ENCODE results near the gene EIF4H. TPM values are rescaled to one million over a fixed set of nuclear protein-coding genes. Genes with fewer than 3 reads are reported as not detected.
A peak's percentile ranks its signal among the peaks of the same experiment; 100 is the strongest.
"Not testable (repeated sequence)": the region's sequence is repeated elsewhere in the genome, so short reads cannot be mapped to it uniquely, and the experiment has no call there.

The EIF4H gene
- 237 TPM for total RNA-seq

DNA sequence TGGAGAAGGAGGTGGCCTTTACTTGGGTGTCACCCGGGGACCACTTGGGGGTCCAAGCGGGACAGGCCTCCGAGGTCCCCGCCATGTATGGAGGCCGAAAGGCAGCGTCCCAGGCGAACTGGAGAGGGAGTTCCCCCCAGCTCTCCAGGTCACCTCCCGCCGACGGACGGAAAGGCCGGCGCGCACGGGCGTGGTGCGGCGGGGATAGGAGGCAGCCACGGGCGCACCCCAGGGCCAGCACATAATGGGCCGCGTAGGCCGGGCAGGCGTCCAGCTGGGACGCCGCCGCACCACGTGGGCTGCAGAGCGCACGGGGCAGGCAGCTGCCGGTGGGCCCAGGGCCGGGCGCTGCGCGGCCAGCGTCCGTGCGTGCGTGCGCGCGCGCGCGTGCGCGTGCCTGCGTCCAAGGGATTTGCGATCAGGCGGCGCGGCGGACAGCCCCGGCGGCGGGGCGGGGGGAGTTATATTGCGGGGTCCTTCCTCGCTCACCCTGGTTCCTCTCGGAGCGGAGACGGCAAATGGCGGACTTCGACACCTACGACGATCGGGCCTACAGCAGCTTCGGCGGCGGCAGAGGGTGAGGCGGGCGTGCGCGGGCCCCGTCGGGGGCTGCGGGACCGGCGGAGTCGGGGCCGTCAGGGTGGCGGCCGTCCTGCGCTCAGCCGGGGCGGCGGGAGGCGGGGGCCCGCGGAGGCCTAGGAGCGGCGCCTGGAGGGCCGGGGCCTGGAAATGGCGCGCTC, at the start of gene EIF4H:
Gene EIF4H (plus strand): TSS at position 491 of the 740 bp plus-strand sequence. CDS start 28 bp downstream, at position 519.
- peak; percentile 97 for DNase-seq (ENCODE audit: low spot score)

DNA sequence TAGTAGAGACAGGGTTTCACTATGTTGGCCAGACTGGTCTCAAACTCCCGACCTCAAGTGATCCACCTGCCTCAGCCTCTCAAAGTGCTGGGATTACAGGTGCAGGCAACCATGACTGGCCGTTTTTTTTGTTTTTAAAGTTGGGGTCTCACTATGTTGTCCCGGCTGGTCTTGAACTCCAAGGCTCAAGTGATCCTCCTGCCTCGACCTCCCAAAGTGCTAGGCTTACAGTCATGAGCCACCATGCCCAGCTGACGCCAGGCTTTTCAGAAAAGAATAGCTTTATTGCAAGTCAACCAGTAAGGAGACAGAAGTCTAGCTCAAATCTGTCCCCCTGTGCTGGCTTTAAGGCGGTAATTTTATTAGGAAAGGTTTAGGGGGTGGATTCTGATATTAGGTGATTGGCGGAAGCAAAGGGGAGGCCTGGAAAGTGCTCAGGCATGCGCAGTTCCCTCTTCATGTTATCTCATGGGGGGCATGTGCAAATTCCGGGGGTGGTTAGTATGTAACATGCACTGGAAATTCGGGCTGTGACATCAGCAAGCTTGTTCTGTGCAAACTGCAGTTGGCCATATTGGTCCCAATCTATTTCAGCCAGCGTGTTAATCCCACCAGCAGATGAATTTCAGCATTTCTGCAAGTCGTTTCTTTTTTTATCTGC, 47.8 kb upstream of the EIF4H start:
- DNase-seq (ENCODE audit: low spot score): no peak

DNA sequence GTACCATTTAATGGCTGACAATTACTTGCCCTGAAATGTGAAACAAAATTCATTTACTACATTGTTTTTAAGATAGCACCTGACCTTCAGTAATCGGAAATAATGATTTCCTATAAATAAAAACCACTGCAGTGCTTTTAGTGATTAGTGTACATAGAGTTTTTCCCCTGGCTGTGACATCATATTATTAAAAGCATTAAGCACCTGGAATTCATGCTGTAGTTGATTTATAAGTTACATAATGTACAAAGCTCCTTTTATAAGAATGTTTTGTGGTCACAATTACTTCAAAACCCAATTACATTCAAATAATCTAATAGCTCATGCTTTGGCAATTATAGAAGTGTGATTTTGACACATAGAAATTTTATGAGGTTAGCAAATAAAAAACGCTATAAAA, 44.3 kb upstream of the EIF4H start:
- no peak for DNase-seq (ENCODE audit: low spot score)

DNA sequence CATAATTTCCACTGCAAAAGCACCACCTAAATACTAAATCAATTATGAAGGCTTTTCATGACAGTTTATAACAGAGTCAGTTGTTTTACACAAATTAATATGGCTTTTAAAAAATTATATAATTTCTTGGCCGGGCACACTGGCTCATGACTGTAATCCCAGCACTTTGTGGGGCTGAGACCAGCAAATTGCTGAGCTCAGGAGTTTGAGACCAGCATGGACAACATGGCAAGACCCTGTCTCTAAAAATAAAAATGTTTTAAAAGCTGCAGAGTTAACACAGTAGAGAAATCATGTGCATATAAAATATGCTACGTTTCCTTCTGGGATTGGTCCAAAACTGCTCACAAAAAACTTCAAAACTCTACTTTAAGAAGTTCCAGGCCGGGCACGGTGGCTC, 43.6 kb upstream of the EIF4H start:
- DNase-seq (ENCODE audit: low spot score): no peak

DNA sequence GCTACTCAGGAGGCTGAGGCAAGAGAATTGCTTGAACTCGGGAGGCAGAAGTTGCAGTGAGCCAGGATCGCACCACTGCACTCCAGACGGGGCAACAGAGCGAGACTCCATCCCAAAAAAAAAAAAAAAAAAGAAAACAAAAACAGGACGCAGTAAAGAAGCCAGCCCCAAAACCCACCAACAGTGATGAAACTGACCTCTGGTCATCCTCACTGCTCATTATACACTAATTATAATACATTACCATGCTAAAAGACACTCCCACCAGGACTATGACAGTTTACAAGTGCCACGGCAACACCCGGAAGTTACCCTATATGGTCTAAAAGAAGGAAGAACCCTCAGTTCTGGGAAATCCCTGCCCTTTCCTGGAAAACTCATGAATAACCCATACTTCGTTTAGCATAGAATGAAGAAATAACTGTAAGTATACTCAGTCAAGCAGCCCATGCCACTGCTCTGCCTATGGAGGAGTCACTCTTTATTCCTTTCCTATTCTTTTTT, 40.0 kb upstream of the EIF4H start:
- no peak for DNase-seq (ENCODE audit: low spot score)

DNA sequence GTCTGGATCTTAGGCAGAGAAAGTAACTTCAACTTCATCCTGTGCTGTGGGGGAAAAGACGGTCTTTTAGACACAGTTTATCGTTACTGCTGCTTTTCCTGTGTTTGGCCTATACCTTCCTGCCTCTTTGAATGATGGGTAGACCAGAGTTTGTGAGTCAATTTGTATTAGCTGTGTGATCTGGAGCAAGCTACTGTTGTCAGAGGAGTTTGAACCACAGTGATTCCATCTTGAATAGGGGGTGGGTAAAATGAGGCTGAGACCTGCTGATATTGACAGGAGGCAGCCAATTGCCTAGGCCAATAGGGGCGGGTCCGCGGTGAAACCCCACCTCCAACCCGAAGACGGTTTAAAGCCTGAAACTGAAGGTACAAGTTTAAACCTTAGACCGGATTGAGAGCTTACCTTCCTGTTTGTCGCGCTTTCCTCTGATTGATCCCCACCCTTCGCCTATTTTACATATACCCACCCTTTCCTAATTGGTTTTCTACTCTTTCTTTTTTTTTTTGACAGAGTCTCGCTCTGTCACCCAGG, 35.8 kb upstream of the EIF4H start:
- DNase-seq (ENCODE audit: low spot score): no peak

DNA sequence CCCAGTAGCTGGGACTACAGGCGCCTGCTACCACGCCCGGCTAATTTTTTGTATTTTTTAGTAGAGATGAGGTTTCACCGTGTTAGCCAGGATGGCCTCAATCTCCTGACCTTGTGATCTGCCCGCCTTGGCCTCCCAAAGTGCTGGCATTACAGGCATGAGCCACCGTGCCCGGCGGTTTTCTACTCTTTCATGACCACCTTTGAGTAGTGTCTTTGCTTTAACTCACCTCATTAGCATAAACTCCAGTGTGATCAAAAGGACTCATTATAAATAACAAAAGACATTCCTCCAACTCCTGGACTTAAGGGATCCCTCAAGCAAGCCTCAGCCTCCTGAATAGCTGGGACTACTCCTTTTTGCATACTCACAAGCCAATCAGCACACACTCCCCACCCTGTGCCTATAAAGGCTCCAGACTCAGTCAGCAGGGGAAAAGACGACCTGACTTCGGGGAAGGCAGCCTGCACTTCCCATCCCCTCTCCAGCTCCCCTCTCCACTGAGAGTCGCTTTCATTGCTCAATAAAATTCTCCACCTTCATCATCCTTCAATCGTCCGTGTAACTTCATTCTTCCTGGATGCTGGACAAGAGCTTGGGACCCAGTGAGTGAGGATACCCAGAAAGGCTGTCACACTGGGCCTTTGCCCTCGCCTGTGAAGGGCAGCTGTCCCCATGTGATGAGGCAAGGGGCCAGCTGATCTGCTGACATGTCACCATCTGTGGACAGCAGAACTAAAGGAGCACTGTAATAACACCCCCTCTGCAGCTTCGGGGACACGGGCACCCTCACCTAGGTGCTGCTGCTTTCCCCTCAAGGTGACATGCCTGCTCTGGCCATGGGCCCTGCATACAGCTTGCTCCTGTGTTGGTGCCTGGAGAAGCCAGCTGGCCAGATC, 35.0 kb upstream of the EIF4H start:
- no peak for DNase-seq (ENCODE audit: low spot score)

DNA sequence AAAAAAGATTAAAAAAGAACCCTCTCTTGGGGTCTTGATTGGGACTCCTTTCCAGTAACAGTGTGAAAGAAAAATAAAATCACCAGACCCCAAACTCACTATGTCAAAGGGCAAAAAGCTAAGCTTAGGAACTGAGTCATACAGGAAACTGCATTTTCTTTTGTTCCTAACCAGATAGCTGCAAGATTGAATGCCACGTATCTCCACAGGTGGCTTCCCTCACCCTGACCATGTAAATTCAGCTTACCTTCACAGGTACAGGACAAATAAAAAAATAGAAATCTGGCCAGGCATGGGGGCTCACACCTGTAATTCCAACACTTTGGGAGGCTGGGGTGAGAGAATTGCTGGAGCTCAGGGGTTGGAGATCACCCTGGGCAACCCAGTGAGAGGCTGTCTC, 32.5 kb upstream of the EIF4H start:
- DNase-seq (ENCODE audit: low spot score): no peak

DNA sequence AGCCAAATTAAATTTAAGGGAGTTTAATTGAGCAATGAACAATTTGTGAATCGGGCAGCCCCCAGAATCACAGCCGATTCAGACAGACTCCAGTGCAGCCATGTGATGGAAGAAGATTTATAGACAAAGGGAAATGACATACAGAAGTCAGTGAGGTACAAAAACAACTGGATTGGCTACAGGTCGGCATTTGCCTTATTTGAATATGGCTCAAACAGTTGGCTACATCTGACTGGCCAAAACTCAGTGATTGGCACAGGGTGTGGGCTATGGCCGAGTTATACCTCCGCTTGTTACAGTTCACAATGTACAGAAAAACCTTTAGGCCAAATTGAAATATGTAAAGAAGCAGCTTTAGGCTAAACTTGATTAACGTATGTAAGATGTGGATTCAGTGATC, 30.8 kb upstream of the EIF4H start:
- DNase-seq (ENCODE audit: low spot score): no peak

DNA sequence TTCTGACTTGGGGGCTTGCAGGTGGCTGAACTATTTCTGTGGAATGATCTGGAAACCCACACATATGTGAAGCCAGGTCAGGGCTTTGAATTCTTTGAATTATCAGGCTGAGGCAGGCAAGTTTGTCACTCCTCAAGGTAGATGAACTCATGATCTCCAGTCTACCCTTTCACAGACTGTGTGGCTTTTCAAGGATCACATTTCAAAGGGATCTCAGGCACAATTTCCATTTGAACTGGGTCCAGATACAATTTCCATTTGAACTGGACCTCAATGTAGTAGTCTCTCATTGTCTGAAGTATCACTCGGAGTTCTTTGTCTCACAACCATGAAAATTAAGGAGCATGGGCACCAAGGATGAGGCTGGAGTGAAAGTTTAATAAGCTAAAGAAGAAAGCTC, 25.7 kb upstream of the EIF4H start:
- DNase-seq (ENCODE audit: low spot score): no peak

DNA sequence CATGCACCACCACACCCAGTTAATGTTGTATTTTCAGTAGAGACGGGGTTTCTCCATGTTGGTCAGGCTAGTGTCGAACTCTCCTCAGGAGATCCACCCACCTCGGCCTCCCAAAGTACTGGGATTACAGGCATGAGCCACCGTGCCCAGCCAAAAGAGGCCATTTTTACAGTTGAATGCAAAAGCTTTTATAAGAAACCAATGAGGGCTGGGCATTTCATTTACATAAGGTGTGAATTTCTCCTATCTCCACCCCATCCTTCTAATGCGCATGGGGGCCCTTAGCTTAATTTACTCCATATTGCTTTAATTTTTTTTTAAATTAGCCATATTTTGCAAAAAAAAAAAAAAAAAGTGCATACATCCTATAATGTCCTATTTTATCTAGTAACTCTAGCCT, 25.1 kb upstream of the EIF4H start:
- DNase-seq (ENCODE audit: low spot score): no peak

DNA sequence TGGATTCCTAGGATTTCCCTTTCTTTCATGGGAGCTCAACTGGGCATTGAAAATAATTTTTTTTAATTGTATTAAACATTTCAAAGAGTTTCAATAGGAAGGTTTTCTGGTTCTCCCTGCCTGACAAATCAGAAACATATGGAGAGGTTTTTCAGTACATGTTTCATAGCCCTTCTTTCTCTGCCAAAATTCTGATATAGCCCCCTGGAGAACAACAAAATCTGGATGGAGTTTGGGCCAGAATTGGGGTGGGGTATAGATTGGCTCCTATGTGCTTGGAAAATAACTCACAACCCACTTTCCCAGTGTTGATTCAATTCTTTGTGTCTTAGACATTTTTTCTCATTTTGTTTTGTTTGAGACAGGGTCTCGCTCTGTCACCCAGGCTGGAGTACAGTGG, 24.6 kb upstream of the EIF4H start:
- DNase-seq (ENCODE audit: low spot score): no peak

DNA sequence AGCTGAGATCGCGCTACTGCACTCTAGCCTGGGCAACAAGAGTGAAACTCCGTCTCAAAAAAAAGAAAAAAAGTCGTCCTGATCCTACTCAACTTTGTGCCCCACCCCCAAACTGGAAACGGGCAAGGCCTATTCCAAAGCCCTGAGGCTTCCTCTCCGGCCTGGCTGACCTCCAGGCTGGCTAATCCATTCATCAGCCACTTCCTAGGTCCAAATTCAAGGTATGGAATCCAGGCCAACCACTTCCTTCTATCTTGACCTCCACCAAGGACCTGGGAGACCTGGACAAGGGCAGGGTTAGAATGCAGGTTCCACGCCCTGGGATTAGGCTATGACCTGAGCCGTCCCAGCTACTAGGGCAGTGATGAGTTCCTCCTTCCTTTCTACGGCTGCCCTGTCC, 20.4 kb upstream of the EIF4H start:
- no peak for DNase-seq (ENCODE audit: low spot score)

DNA sequence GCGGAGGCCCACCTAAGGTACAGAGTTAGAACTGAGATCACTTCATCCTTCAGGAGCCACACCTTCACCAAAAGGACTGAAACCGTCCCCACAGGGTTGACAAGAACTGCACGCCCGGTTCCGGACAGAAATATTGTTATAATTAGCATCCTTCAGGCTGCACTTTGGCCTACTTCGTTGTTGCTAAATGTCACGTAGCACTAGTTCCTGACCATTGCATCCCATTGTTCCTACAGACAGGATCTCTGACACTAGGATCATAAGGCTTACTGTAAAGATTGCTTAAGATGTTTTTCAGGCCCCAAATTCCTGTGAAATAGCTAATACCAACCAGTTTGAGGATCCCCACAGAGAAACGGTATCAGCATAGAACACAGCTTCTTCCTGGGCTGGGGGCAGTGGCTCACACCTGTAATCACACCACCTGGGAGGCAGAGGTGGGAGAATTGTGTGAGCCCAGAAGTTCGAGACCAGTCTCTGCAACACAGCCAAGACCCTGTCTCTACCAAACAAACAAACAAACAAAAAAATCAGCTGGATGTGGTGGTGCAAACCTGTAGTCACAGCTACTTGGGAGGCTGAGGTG, 18.3 kb upstream of the EIF4H start:
- DNase-seq (ENCODE audit: low spot score): no peak

DNA sequence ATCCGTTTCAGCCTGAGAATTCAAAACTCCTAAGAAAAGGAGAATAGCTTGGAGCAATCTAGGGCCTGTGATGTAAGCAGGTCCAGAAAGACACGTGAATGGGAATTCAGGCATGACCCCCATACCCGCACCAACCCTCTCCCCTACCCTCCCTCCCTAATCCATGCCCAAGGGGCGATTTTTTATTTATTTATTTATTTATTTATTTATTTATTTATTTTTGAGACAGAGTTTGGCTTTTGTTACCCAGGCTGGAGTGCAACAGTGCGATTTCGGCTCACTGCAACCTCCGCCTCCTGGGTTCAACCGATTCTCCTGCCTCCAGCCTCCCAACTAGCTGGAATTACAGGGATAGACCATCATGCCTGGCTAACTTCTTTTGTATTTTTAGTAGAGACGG, 16.6 kb upstream of the EIF4H start:
- DNase-seq (ENCODE audit: low spot score): no peak

DNA sequence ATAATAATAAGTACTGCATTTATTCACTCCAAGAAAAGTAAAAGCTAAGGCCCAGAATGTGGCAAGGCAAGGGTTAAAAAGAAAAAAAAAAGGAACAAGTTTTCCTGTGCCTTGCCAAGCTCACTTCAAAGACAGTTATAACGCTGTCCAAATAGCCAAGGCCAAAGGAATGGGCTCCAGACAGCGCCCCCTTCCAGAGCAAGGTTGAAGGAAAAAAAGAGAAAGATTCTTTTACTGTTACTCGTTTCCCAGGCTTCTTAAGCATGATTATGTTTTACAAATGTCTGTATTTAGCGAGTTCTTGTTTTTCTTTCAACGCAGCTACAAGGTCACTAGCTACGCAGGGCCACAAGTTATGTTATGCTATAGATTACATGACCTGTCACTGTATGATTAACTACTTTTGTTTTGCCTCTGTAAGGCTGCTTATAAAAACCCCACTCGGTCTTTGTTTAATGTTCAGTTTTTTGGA, 9.1 kb upstream of the EIF4H start:
- no peak for DNase-seq (ENCODE audit: low spot score)

DNA sequence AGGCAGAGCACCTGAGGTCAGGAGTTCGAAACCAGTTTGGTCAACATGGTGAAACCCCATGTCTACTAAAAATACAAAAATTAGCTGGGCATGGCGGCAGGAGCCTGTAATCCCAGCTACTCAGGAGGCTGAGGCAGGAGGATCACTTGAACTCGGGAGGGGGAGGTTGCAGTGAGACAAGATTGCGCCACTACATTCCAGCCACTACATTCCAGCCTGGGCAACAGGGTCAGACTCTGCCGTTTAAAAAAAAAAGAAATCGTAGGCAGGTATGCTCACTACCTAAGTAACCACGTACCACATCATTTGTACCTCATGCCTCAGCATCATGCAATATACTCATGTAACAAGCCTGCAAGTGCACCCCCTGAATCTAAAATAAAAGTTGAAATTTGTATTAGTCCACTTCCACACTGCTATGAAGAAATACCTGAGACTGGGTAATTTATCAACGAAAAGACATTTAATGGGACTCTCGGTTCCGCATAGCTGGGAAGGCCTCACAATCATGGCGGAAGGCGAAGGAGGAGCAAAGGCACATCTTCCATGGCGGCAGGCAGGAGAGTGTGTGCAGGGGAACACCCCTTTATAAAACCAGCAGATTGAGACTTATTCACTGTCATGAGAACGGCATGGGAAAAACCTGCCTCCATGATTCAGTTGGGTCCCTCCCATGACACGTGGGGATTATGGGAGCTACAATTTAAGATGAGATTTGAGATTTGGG, 8.1 kb upstream of the EIF4H start:
- no peak for DNase-seq (ENCODE audit: low spot score)

DNA sequence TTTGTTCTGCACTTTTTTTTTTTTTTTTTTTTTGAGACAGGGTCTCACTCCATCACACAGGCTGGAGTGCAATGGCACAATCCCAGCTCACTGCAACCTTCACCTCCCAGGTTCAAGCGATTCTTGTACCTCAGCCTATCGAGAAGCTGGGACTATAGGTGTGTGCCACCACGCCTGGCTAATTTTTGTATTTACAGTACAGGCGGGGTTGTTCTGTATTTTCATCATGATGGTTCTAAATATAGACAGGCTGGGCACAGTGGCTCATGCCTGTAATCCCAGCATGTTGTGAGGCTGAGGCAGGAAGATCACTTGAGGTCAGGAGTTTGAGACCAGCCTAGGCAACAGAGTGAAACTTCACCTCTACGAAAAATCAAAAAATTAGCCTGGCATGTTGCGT, 6.8 kb upstream of the EIF4H start:
- not testable (repeated sequence) for DNase-seq (ENCODE audit: low spot score)

DNA sequence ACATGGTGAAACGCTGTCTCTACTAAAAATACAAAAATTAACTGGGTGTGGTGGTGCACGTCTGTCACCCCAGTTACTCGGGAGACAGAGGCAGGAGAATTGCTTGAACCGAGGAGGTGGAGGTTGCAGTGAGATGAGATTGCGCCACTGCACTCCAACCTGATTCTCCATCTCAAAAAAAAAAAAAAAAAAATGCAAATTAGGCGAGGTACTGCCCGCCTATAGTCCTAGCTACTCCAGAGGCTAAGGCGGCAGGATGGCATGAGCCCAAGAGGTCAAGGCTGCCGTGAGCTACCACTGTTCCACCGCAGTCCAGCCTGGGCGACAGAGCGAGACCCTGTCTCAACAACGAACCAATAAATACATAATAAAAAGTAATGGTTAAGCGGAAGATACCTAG, 1.1 kb upstream of the EIF4H start:
- DNase-seq (ENCODE audit: low spot score): no peak

DNA sequence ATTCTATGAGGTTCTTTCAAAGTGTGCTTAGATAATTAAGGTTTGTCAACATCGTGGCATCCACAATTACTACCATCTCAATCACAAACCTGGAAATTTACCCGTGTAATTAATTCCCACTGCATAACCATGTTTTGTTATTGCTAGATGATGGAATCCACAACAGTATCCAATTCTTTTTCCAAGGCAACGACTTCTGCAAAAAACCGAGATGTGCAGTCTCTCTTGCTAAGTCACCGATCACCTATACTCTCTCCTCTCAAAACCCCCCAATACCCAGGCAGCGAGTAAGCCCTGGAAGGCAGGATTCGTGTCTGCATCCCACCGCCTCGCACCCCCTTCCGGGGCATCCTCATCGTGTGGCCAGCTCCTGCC, 678 bp upstream of the EIF4H start:
- no peak for DNase-seq (ENCODE audit: low spot score)

DNA sequence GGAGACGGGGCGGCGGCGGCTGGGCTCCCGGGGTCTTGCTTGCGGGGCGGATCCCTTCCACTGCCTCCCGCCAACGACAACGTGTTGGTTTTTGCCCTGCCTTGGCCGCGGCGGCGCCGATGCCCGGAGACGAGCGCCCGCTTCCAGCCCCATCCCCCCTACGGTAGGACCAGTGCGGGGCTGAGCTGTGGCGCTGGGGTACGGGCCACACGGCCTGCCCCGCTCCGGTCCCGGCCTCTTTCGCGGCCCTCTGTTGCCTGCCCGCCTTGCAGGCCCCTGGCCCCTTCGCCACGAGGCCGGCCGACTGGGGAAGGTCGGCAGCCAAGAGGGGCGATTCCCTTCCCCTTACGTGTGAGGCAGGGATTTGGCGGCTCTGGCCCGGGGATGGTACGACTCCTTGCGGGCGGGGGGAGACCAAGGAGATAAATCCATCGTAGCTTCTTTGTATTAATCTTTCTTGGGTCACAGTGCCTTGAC, 488 bp downstream of the EIF4H start:
- DNase-seq (ENCODE audit: low spot score): peak; percentile 48

All from ureter (tissue), 1 donor.